ENCODE results near the gene IL34.

Gene IL34

GRCh38 chr16:70644763-70645597 lies 1.4 kb upstream of the IL34 start:
- H3K4me3 ChIP-seq (ENCODE audit: control insufficient read depth, low read depth, low read length) = no peak overlapping the region
- no peak for TF ChIP-seq CTCF (conservative IDR thresholded peaks at IDR 0.05; ENCODE audit: control insufficient read depth, insufficient read depth, low read depth, low read length)
- DNase-seq (ENCODE audit: low read depth) = no peak

- no peak for DNase-seq (ENCODE audit: low read depth)
- TF ChIP-seq CTCF (conservative IDR thresholded peaks at IDR 0.05; ENCODE audit: control insufficient read depth, insufficient read depth, low read depth, low read length) = no peak
Observed at GRCh38 chr16:70647441-70648359, 1.3 kb downstream of the IL34 start.

GRCh38 chr16:70648606-70649005 lies 2.2 kb downstream of the IL34 start:
- no peak for DNase-seq (ENCODE audit: low read depth)
- H3K4me3 ChIP-seq (ENCODE audit: control insufficient read depth, low read depth, low read length) = no peak overlapping the region
- TF ChIP-seq CTCF (conservative IDR thresholded peaks at IDR 0.05; ENCODE audit: control insufficient read depth, insufficient read depth, low read depth, low read length) = no peak

More at GRCh38 chr16:70647441-70648359, 1.3 kb downstream of the IL34 start:
- H3K4me3 ChIP-seq (ENCODE audit: control insufficient read depth, low read depth, low read length) = no peak overlapping the region

GRCh38 chr16:70649300-70649699 lies 2.9 kb downstream of the IL34 start:
- no peak for TF ChIP-seq CTCF (conservative IDR thresholded peaks at IDR 0.05; ENCODE audit: control insufficient read depth, insufficient read depth, low read depth, low read length)
- DNase-seq (ENCODE audit: low read depth) = no peak
- H3K4me3 ChIP-seq (ENCODE audit: control insufficient read depth, low read depth, low read length) = no peak overlapping the region

- TF ChIP-seq CTCF (conservative IDR thresholded peaks at IDR 0.05; ENCODE audit: control insufficient read depth, insufficient read depth, low read depth, low read length) = no peak
- H3K4me3 ChIP-seq (ENCODE audit: control insufficient read depth, low read depth, low read length) = no peak overlapping the region
- DNase-seq (ENCODE audit: low read depth) = no peak
Observed at GRCh38 chr16:70650216-70650615, 3.9 kb downstream of the IL34 start.

- DNase-seq (ENCODE audit: low read depth) = peak; percentile 29
- no peak for TF ChIP-seq CTCF (conservative IDR thresholded peaks at IDR 0.05; ENCODE audit: control insufficient read depth, insufficient read depth, low read depth, low read length)
- no peak overlapping the region for H3K4me3 ChIP-seq (ENCODE audit: control insufficient read depth, low read depth, low read length)
Observed at GRCh38 chr16:70651524-70651923, 5.2 kb downstream of the IL34 start.
